GM23248 (cell line): ENCODE data around the gene RAB3B. TPM values are rescaled to one million over a fixed set of nuclear protein-coding genes. Genes with fewer than 3 reads are reported as not detected.

Experiments
- DNase-seq: peaks from one replicate; pipeline ENCODE4 v3.0.0-alpha.2; 2015
- H2AFZ ChIP-seq: fragments of 200-600 bp; sonication (generic); 2 replicates; pipeline ENCODE4 v1.6.1; 2016; ENCODE audit warnings: antibody characterized with exemption
- H3F3A ChIP-seq: fragments of 200-600 bp; sonication (generic); 2 replicates; pipeline ENCODE4 v1.6.1; 2016; ENCODE audit warnings: mild to moderate bottlenecking, antibody characterized with exemption, mixed run types; ENCODE audit not compliant: insufficient read depth
- H3K27ac ChIP-seq: fragments of 200-600 bp; sonication (generic); 2 replicates; pipeline ENCODE4 v1.5.1; 2016; ENCODE audit warnings: mild to moderate bottlenecking
- H3K27me3 ChIP-seq: fragments of 200-600 bp; sonication (generic); replicated peaks from 2 replicates; pipeline ENCODE4 v1.6.1; 2016; ENCODE audit warnings: mild to moderate bottlenecking; ENCODE audit not compliant: insufficient read depth
- H3K36me3 ChIP-seq: fragments of 200-600 bp; sonication (generic); 2 replicates; pipeline ENCODE4 v1.6.1; 2016; ENCODE audit warnings: low read depth, mild to moderate bottlenecking
- H3K4me1 ChIP-seq: fragments of 200-600 bp; sonication (generic); 2 replicates; pipeline ENCODE4 v1.6.1; 2016; ENCODE audit warnings: mild to moderate bottlenecking; ENCODE audit not compliant: insufficient read depth
- H3K4me2 ChIP-seq: fragments of 200-600 bp; sonication (generic); one replicate; pipeline ENCODE4 v1.6.1; 2016; ENCODE audit warnings: mild to moderate bottlenecking; ENCODE audit not compliant: unreplicated experiment
- H3K4me3 ChIP-seq: fragments of 200-600 bp; sonication (generic); 2 replicates; pipeline ENCODE4 v1.5.1; 2016; ENCODE audit warnings: mild to moderate bottlenecking
- H3K79me2 ChIP-seq: fragments of 200-600 bp; sonication (generic); 2 replicates; pipeline ENCODE4 v1.6.1; 2016; ENCODE audit warnings: mild to moderate bottlenecking; ENCODE audit not compliant: insufficient read depth
- H3K9ac ChIP-seq: fragments of 200-600 bp; sonication (generic); 2 replicates; pipeline ENCODE4 v1.6.1; 2016; ENCODE audit warnings: mild to moderate bottlenecking
- H3K9me2 ChIP-seq: fragments of 200-600 bp; sonication (generic); 2 replicates; pipeline ENCODE4 v1.6.1; 2016; ENCODE audit warnings: mixed run types, mild to moderate bottlenecking, moderate library complexity; ENCODE audit not compliant: insufficient read depth
- H3K9me3 ChIP-seq: fragments of 200-600 bp; sonication (generic); one replicate; pipeline ENCODE4 v1.6.1; 2017; ENCODE audit warnings: low read depth
- H4K20me1 ChIP-seq: fragments of 200-600 bp; sonication (generic); 2 replicates; pipeline ENCODE4 v1.6.0; 2016; ENCODE audit not compliant: insufficient read depth
- EZH2 ChIP-seq: fragments of 200-600 bp; sonication (generic); IDR thresholded peaks from 2 replicates; pipeline ENCODE4 v1.6.1; 2018; ENCODE audit warnings: antibody characterized with exemption, mild to moderate bottlenecking; ENCODE audit not compliant: insufficient read depth, poor library complexity, severe bottlenecking
- EZH2phosphoT487 ChIP-seq: fragments of 200-600 bp; sonication (generic); IDR thresholded peaks from 2 replicates; pipeline ENCODE4 v1.6.1; 2018; ENCODE audit warnings: antibody characterized with exemption, moderate library complexity, mild to moderate bottlenecking, low read depth; ENCODE audit not compliant: insufficient read depth
- whole genome bisulfite sequencing, 2 experiments: methylation state at CpG; one replicate each; pipeline ENCODE4 v1.1.6; 2015 to 2017; ENCODE audit warnings: low lambda C conversion rate in 2 of 2, low coverage in 1 of 2; ENCODE audit errors: missing lambda C conversion rate in 2 of 2; 5-methylcytosine and 5-hydroxymethylcytosine counted together
- in situ Hi-C: fragments of 300-500 bp; cut with MboI; formaldehyde crosslinking; loops from 2 replicates; pipeline ENCODE4 v1.15.0; 2020
- polyA plus RNA-seq: library from polyadenylated mRNA; unstranded; fragments of >200 nt; fragmentation: Nextera tagmentation; extraction: Ambion mirVana; gene quantifications from 2 replicates; pipeline ENCODE4 v1.2.1, GENCODE V29; 2016
- total RNA-seq: library from RNA; depleted of rRNA; stranded (reverse); fragments of >200 nt; shearing (Covaris generic); gene quantifications from 2 replicates; pipeline ENCODE4 v1.2.3, GENCODE V29; 2014

RAB3B gene
- total and polyA plus RNA-seq, 2 experiments from 2014 or later = 54.9 to 65.3 TPM

GRCh38 chr1:51961954-51962353, 28.5 kb downstream of the RAB3B start:
- Histone ChIP-seq H2AFZ (no peak overlapping the region), H3K4me3 (no peak overlapping the region), H3K27me3 (no peaks in the 10 kb centered on the region), H3K4me1 (peaks cover 35% of the 10 kb centered on the region), H3K4me2 (no peak overlapping the region), H3K9me3 (no peaks in the 10 kb centered on the region), H3F3A (peaks cover 40% of the 10 kb centered on the region), H3K9me2 (no peaks in the 10 kb centered on the region), H4K20me1 (no peaks in the 10 kb centered on the region), H3K27ac (peak overlapping the region; percentile 48; the same call in 1 of the 2 replicates), H3K79me2 (peaks cover 67% of the 10 kb centered on the region), H3K36me3 (peaks cover 17% of the 10 kb centered on the region), H3K9ac (peak overlapping the region; percentile 27; the same call in 1 of the 2 replicates)
- TF ChIP-seq EZH2phosphoT487 = no peak
- no peak for TF ChIP-seq EZH2
- 95 to 98% methylated on average over 2 of the region's 2 CpGs for WGBS, 2 experiments
- no peak for DNase-seq
- in situ Hi-C loops = no loop called here

GRCh38 chr1:51961231-51961630, 29.3 kb downstream of the RAB3B start:
- TF ChIP-seq EZH2 (no peak), EZH2phosphoT487 (no peak)
- DNase-seq = no peak
- Histone ChIP-seq H3K4me3 (no peak overlapping the region), H3K36me3 (peaks cover 15% of the 10 kb centered on the region), H3K9ac (no peak overlapping the region), H2AFZ (no peak overlapping the region), H3K4me1 (peaks cover 42% of the 10 kb centered on the region), H3K27ac (no peak overlapping the region), H3K4me2 (no peak overlapping the region), H4K20me1 (no peaks in the 10 kb centered on the region), H3F3A (peaks cover 47% of the 10 kb centered on the region), H3K27me3 (no peaks in the 10 kb centered on the region), H3K9me3 (no peaks in the 10 kb centered on the region), H3K79me2 (peaks cover 66% of the 10 kb centered on the region), H3K9me2 (no peaks in the 10 kb centered on the region)
- in situ Hi-C loops = no loop called here
- 48 to 63% methylated on average over 2 of the region's 2 CpGs for WGBS, 2 experiments

GRCh38 chr1:51960262-51960661, 30.2 kb downstream of the RAB3B start:
- H2AFZ ChIP-seq = no peak overlapping the region
- H3K79me2 ChIP-seq = peaks cover 68% of the 10 kb centered on the region
- no peaks in the 10 kb centered on the region for H4K20me1 ChIP-seq
- H3K27ac ChIP-seq = no peak overlapping the region
- WGBS, 2 experiments = 36 to 40% methylated on average over 3 of the region's 3 CpGs
- in situ Hi-C loops = no loop called here
- H3K4me1 ChIP-seq = peaks cover 51% of the 10 kb centered on the region
- H3K9me3 ChIP-seq = no peaks in the 10 kb centered on the region
- TF ChIP-seq EZH2 (no peak), EZH2phosphoT487 (no peak)
- no peak overlapping the region for H3K9ac ChIP-seq
- peak; percentile 14 for DNase-seq
- no peak overlapping the region for H3K4me3 ChIP-seq
- H3F3A ChIP-seq = peaks cover 48% of the 10 kb centered on the region
- H3K36me3 ChIP-seq = peaks cover 11% of the 10 kb centered on the region
- no peaks in the 10 kb centered on the region for H3K27me3 ChIP-seq
- no peak overlapping the region for H3K4me2 ChIP-seq
- H3K9me2 ChIP-seq = no peaks in the 10 kb centered on the region

GRCh38 chr1:51958824-51959223, 31.7 kb downstream of the RAB3B start:
- Histone ChIP-seq H3K36me3 (peaks cover 22% of the 10 kb centered on the region), H3K4me3 (no peak overlapping the region), H3K9me3 (no peaks in the 10 kb centered on the region), H3K4me1 (peaks cover 49% of the 10 kb centered on the region), H3K9ac (no peak overlapping the region), H3K9me2 (no peaks in the 10 kb centered on the region), H4K20me1 (no peaks in the 10 kb centered on the region), H3K79me2 (peaks cover 71% of the 10 kb centered on the region), H3K27me3 (no peaks in the 10 kb centered on the region), H3F3A (peaks cover 36% of the 10 kb centered on the region), H2AFZ (no peak overlapping the region), H3K4me2 (no peak overlapping the region), H3K27ac (no peak overlapping the region)
- no peak for TF ChIP-seq EZH2phosphoT487
- no peak for TF ChIP-seq EZH2
- in situ Hi-C loops = no loop called here
- 61 to 65% methylated on average over 3 of the region's 3 CpGs for WGBS, 2 experiments
- DNase-seq = no peak

- WGBS, 2 experiments = 63 to 69% methylated on average over 7 of the region's 7 CpGs
- Histone ChIP-seq H3K9me3 (no peaks in the 10 kb centered on the region), H3K79me2 (peaks cover 81% of the 10 kb centered on the region), H3K4me3 (no peak overlapping the region), H3K4me1 (peaks cover 37% of the 10 kb centered on the region), H2AFZ (no peak overlapping the region), H3K9ac (no peak overlapping the region), H3K9me2 (no peaks in the 10 kb centered on the region), H4K20me1 (no peaks in the 10 kb centered on the region), H3K27me3 (no peaks in the 10 kb centered on the region), H3F3A (peaks cover 24% of the 10 kb centered on the region), H3K27ac (no peak overlapping the region), H3K4me2 (no peak overlapping the region), H3K36me3 (peaks cover 22% of the 10 kb centered on the region)
- DNase-seq = no peak
- in situ Hi-C loops = no loop called here
- TF ChIP-seq EZH2 (no peak), EZH2phosphoT487 (no peak)
These were observed 32.9 kb downstream of the RAB3B start for GRCh38 chr1:51957618-51958017.
